ENCODE results near the gene HMGN2.
"Not testable (repeated sequence)": the region's sequence is repeated elsewhere in the genome, so short reads cannot be mapped to it uniquely, and the experiment has no call there.

The HMGN2 gene

GRCh38 chr1:26477446-26478152 lies 5.4 kb downstream of the HMGN2 start:
- DNase-seq, result no peak

GRCh38 chr1:26478159-26478558 lies 5.9 kb downstream of the HMGN2 start:
- no peak for DNase-seq

- DNase-seq, result no peak
These were observed 6.7 kb downstream of the HMGN2 start for GRCh38 chr1:26478988-26479387.

GRCh38 chr1:26482921-26483320 lies 10.7 kb downstream of the HMGN2 start:
- DNase-seq, result no peak

- no peak for DNase-seq
These were observed 11.7 kb downstream of the HMGN2 start for GRCh38 chr1:26483980-26484379.

- DNase-seq, result no peak
These were observed 17.9 kb downstream of the HMGN2 start for GRCh38 chr1:26490155-26490554.

GRCh38 chr1:26493267-26493666 lies 21.0 kb downstream of the HMGN2 start:
- DNase-seq, result no peak

- no peak for DNase-seq
These were observed 21.7 kb downstream of the HMGN2 start for GRCh38 chr1:26493938-26494337.

GRCh38 chr1:26496861-26497260 lies 24.6 kb downstream of the HMGN2 start:
- no peak for DNase-seq

GRCh38 chr1:26498894-26499293 lies 26.7 kb downstream of the HMGN2 start:
- DNase-seq, result no peak

GRCh38 chr1:26500488-26501175 lies 28.4 kb downstream of the HMGN2 start:
- DNase-seq, result peak; percentile 97

GRCh38 chr1:26510711-26511110 lies 38.5 kb downstream of the HMGN2 start:
- DNase-seq, result not testable (repeated sequence)

GRCh38 chr1:26515836-26516235 lies 43.6 kb downstream of the HMGN2 start:
- DNase-seq, result not testable (repeated sequence)

GRCh38 chr1:26516987-26517765 lies 44.9 kb downstream of the HMGN2 start:
- no peak for DNase-seq

GRCh38 chr1:26517766-26518049 lies 45.5 kb downstream of the HMGN2 start:
- DNase-seq, result no peak

- DNase-seq, result no peak
These were observed 46.1 kb downstream of the HMGN2 start for GRCh38 chr1:26518355-26518754.

- DNase-seq, result no peak
These were observed 48.1 kb downstream of the HMGN2 start for GRCh38 chr1:26520339-26520738.

- DNase-seq, result no peak
These were observed 49.4 kb downstream of the HMGN2 start for GRCh38 chr1:26521669-26522030.

- DNase-seq, result no peak
These were observed 49.8 kb downstream of the HMGN2 start for GRCh38 chr1:26522073-26522472.

- DNase-seq, result no peak
These were observed 51.9 kb downstream of the HMGN2 start for GRCh38 chr1:26524181-26524580.

Measured in activated T-cell treated with anti-CD3 and anti-CD28 coated beads, Interleukin-2, amount 50 U/mL, for 48 hours (primary cell).